Measurements from ENCODE around the gene SYPL1. TPM values are rescaled to one million over a fixed set of nuclear protein-coding genes. Genes with fewer than 3 reads are reported as not detected.

SYPL1 gene
- total RNA-seq, 1 experiment from 2014 or later = 78.0 TPM

DNA sequence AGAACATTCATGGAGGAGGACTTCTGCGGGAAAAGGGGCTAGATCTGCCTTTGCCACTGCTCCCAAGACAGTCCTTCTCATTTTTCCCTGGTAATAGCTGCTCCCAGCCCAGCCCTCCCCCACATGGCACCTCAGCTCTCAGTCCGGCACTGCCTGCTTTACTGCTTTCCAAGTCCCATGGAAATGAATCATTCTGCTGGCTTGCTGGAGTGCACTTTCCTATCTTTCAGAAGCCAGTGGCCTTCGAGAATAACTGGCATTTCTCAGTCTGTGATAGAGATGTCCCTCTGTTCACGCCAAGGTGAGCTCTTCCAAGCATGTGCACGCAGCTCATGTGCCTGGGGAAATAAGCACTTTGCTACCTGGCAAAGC is 61.4 kb downstream of the SYPL1 start:
- Histone ChIP-seq H3K9me3 (ENCODE audit: control insufficient read depth in 1 of 2, insufficient read depth in 1 of 2, low read depth in 1 of 2, low read length in 2 of 2) (no peaks in the 10 kb centered on the region), H2AFZ (ENCODE audit: low read depth, low read length, poor library complexity, severe bottlenecking) (no peak overlapping the region)
- intact Hi-C loops (cut with micrococcal nuclease) = no loop called here

More for the DNA sequence above, 61.4 kb downstream of the SYPL1 start:
- Histone ChIP-seq H3K27ac (ENCODE audit: low read depth, low read length) (no peak overlapping the region), H3K4me2 (ENCODE audit: low read length) (no peak overlapping the region), H3K79me2 (ENCODE audit: insufficient read depth, low read length) (no peaks in the 10 kb centered on the region), H3K27me3 (ENCODE audit: insufficient read depth, low read length) (no peaks in the 10 kb centered on the region), H3K9ac (ENCODE audit: low read length) (no peak overlapping the region), H3K4me3 (replicated peaks in 1 of 2; ENCODE audit: low read depth in 1 of 2, low read length in 2 of 2) (no peak overlapping the region), H3K9me2 (ENCODE audit: insufficient read depth) (no peaks in the 10 kb centered on the region), H4K20me1 (ENCODE audit: insufficient read depth) (no peaks in the 10 kb centered on the region), H3K4me1 (ENCODE audit: control insufficient read depth in 1 of 2, insufficient read depth in 2 of 2, low read length in 2 of 2) (no peaks in the 10 kb centered on the region), H3K36me3 (ENCODE audit: control insufficient read depth in 1 of 2, insufficient read depth in 2 of 2, low read length in 2 of 2) (no peaks in the 10 kb centered on the region)
- no peak for DNase-seq (ENCODE audit: low read depth, low spot score)
- TF ChIP-seq POLR2AphosphoS5 (IDR thresholded peaks at IDR 0.05; ENCODE audit: low read depth, low read length) (no peak), CEBPB (IDR thresholded peaks at IDR 0.05; ENCODE audit: low read depth) (no peak), ELF1 (IDR thresholded peaks at IDR 0.05; ENCODE audit: borderline replicate concordance, low read depth) (no peak), SP1 (IDR thresholded peaks at IDR 0.05; ENCODE audit: low read depth) (no peak), EZH2phosphoT487 (IDR thresholded peaks at IDR 0.05; ENCODE audit: borderline replicate concordance) (no peak), ZFX (IDR thresholded peaks at IDR 0.05) (no peak), SRF (IDR thresholded peaks at IDR 0.05; ENCODE audit: low read depth) (no peak), TCF7L2 (IDR thresholded peaks at IDR 0.05; ENCODE audit: borderline replicate concordance, extremely low read depth, insufficient read depth, insufficient read length) (no peak), RAD21 (IDR thresholded peaks at IDR 0.05; ENCODE audit: low read depth) (no peak), SIN3A (IDR thresholded peaks at IDR 0.05; ENCODE audit: low read depth) (no peak), EZH2 (IDR thresholded peaks at IDR 0.05) (no peak), EGR1 (IDR thresholded peaks at IDR 0.05; ENCODE audit: low read depth) (no peak), ZNF274 (IDR thresholded peaks at IDR 0.05; ENCODE audit: low read depth, low read length) (no peak), YY1 (IDR thresholded peaks at IDR 0.05; ENCODE audit: extremely low read depth, insufficient replicate concordance, low read depth, low read length) (no peak), FOSL1 (IDR thresholded peaks at IDR 0.05; ENCODE audit: low read depth) (no peak)
- TF ChIP-seq, protein P1, sequence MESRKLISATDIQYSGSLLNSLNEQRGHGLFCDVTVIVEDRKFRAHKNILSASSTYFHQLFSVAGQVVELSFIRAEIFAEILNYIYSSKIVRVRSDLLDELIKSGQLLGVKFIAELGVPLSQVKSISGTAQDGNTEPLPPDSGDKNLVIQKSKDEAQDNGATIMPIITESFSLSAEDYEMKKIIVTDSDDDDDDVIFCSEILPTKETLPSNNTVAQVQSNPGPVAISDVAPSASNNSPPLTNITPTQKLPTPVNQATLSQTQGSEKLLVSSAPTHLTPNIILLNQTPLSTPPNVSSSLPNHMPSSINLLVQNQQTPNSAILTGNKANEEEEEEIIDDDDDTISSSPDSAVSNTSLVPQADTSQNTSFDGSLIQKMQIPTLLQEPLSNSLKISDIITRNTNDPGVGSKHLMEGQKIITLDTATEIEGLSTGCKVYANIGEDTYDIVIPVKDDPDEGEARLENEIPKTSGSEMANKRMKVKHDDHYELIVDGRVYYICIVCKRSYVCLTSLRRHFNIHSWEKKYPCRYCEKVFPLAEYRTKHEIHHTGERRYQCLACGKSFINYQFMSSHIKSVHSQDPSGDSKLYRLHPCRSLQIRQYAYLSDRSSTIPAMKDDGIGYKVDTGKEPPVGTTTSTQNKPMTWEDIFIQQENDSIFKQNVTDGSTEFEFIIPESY (IDR thresholded peaks at IDR 0.05; ENCODE audit: extremely low read depth, insufficient replicate concordance, low read length) = no peak
- TF ChIP-seq, protein P2, sequence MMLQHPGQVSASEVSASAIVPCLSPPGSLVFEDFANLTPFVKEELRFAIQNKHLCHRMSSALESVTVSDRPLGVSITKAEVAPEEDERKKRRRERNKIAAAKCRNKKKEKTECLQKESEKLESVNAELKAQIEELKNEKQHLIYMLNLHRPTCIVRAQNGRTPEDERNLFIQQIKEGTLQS (IDR thresholded peaks at IDR 0.05) = no peak
- TF ChIP-seq, protein P3, sequence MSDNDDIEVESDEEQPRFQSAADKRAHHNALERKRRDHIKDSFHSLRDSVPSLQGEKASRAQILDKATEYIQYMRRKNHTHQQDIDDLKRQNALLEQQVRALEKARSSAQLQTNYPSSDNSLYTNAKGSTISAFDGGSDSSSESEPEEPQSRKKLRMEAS (IDR thresholded peaks at IDR 0.05) = no peak
- ATAC-seq = no peak
- BruUV-seq (replicated peaks) = no TSS peak
- ChIA-PET POLR2A (no interaction called here), CTCF (interaction anchor here (1.0 kb wide), 1 partner anchor 103 kb away, joined by 4 read pairs; no protein-coding TSS in a partner anchor), RAD21 (ENCODE audit: low non-redundant PET in 1 of 2, low total read pairs in 2 of 2, uncharacterized antibody in 2 of 2, unreplicated experiment in 2 of 2) (no interaction called here)

All from HCT116 (cell line).